T-helper 17 cell (primary cell): ENCODE data around the gene GABBR2. TPM values are rescaled to one million over a fixed set of nuclear protein-coding genes. Genes with fewer than 3 reads are reported as not detected.

Source experiments
- ATAC-seq: fragments of 150-1000 bp; cut with Tn5 transposase; 2 replicates; pipeline ENCODE4 v1.10.0; 2021; ENCODE audit warnings: mild to moderate bottlenecking, moderate library complexity
- DNase-seq, 3 donors: peaks; one replicate each; pipeline versions ENCODE4 v3.0.0 to v3.0.0-alpha.2; 2020 to 2021
- H3K9me3 ChIP-seq: one replicate; pipeline ENCODE4 v1.7.0; 2013; ENCODE audit warnings: low read length, mild to moderate bottlenecking; ENCODE audit not compliant: control insufficient read depth, poor library complexity, severe bottlenecking
- H3K27ac Mint-ChIP-seq: one replicate; pipeline ENCODE4 v1.8.0; 2022; ENCODE audit warnings: mild to moderate bottlenecking, moderate library complexity, mixed read lengths
- H3K27me3 Mint-ChIP-seq: one replicate; pipeline ENCODE4 v1.8.0; 2022; ENCODE audit warnings: mixed read lengths
- H3K36me3 Mint-ChIP-seq: one replicate; pipeline ENCODE4 v1.8.0; 2022; ENCODE audit warnings: low read depth, mixed read lengths
- H3K4me1 Mint-ChIP-seq: one replicate; pipeline ENCODE4 v1.8.0; 2022; ENCODE audit warnings: mild to moderate bottlenecking, mixed read lengths
- H3K4me3 Mint-ChIP-seq: one replicate; pipeline ENCODE4 v1.8.0; 2022; ENCODE audit warnings: mild to moderate bottlenecking, moderate library complexity, mixed read lengths
- total RNA-seq, 4 donors: library from RNA in 2 of 4; stranded (reverse) in 2 of 4; gene quantifications; one replicate each; pipeline ENCODE4 v1.2.3 and lab custom pipeline; 2022 to 2026

The GABBR2 gene
- total RNA-seq, 2 donors from 2014 or later: not detected

- DNase-seq (no peak), ATAC-seq (no peak)
- Mint-ChIP-seq H3K4me1 (no peaks in the 10 kb centered on the region), H3K36me3 (no peaks in the 10 kb centered on the region), H3K27ac (no peak overlapping the region), H3K27me3 (peaks cover 15% of the 10 kb centered on the region), H3K4me3 (no peak overlapping the region)
- peaks cover 6% of the 10 kb centered on the region for H3K9me3 ChIP-seq
Measured at GRCh38 chr9:98369471-98369870, 339.3 kb downstream of the GABBR2 start.

GRCh38 chr9:98369066-98369425 lies 339.7 kb downstream of the GABBR2 start:
- no peaks in the 10 kb centered on the region for H3K4me1 Mint-ChIP-seq
- no peak overlapping the region for H3K4me3 Mint-ChIP-seq
- H3K36me3 Mint-ChIP-seq: no peaks in the 10 kb centered on the region
- no peak overlapping the region for H3K27ac Mint-ChIP-seq
- peaks cover 11% of the 10 kb centered on the region for H3K27me3 Mint-ChIP-seq
- H3K9me3 ChIP-seq: peaks cover 6% of the 10 kb centered on the region
- ATAC-seq: no peak
- no peak for DNase-seq

GRCh38 chr9:98368366-98369065 lies 340.2 kb downstream of the GABBR2 start:
- Mint-ChIP-seq H3K27ac (no peak overlapping the region), H3K4me1 (no peaks in the 10 kb centered on the region), H3K4me3 (no peak overlapping the region), H3K27me3 (peaks cover 11% of the 10 kb centered on the region), H3K36me3 (no peaks in the 10 kb centered on the region)
- no peak for ATAC-seq
- DNase-seq: no peak
- peaks cover 6% of the 10 kb centered on the region for H3K9me3 ChIP-seq

GRCh38 chr9:98367923-98368322 lies 340.8 kb downstream of the GABBR2 start:
- peaks cover 14% of the 10 kb centered on the region for H3K27me3 Mint-ChIP-seq
- H3K27ac Mint-ChIP-seq: no peak overlapping the region
- no peak overlapping the region for H3K4me3 Mint-ChIP-seq
- no peak for ATAC-seq
- H3K4me1 Mint-ChIP-seq: no peaks in the 10 kb centered on the region
- peaks cover 6% of the 10 kb centered on the region for H3K9me3 ChIP-seq
- DNase-seq: no peak
- H3K36me3 Mint-ChIP-seq: no peaks in the 10 kb centered on the region

GRCh38 chr9:98367371-98367900 lies 341.3 kb downstream of the GABBR2 start:
- Mint-ChIP-seq H3K4me1 (no peaks in the 10 kb centered on the region), H3K4me3 (no peak overlapping the region), H3K27me3 (peaks cover 19% of the 10 kb centered on the region), H3K27ac (no peak overlapping the region), H3K36me3 (no peaks in the 10 kb centered on the region)
- ATAC-seq: no peak
- DNase-seq: no peak
- peaks cover 6% of the 10 kb centered on the region for H3K9me3 ChIP-seq

- Mint-ChIP-seq H3K36me3 (no peaks in the 10 kb centered on the region), H3K27me3 (peaks cover 31% of the 10 kb centered on the region), H3K27ac (no peak overlapping the region), H3K4me1 (no peaks in the 10 kb centered on the region), H3K4me3 (no peak overlapping the region)
- DNase-seq (no peak), ATAC-seq (no peak)
- peaks cover 6% of the 10 kb centered on the region for H3K9me3 ChIP-seq
Measured at GRCh38 chr9:98365781-98366180, 343.0 kb downstream of the GABBR2 start.

- Mint-ChIP-seq H3K36me3 (no peaks in the 10 kb centered on the region), H3K4me1 (no peaks in the 10 kb centered on the region), H3K27ac (no peak overlapping the region), H3K27me3 (peaks cover 32% of the 10 kb centered on the region), H3K4me3 (no peak overlapping the region)
- ATAC-seq (no peak), DNase-seq (no peak)
- peaks cover 6% of the 10 kb centered on the region for H3K9me3 ChIP-seq
Measured at GRCh38 chr9:98365227-98365669, 343.5 kb downstream of the GABBR2 start.

GRCh38 chr9:98364086-98364485 lies 344.6 kb downstream of the GABBR2 start:
- H3K27ac Mint-ChIP-seq: no peak overlapping the region
- ATAC-seq: no peak

GRCh38 chr9:98363644-98364043 lies 345.1 kb downstream of the GABBR2 start:
- no peaks in the 10 kb centered on the region for H3K36me3 Mint-ChIP-seq
- H3K4me1 Mint-ChIP-seq: no peaks in the 10 kb centered on the region
- DNase-seq: no peak
- H3K27ac Mint-ChIP-seq: no peak overlapping the region
- no peak for ATAC-seq
- H3K4me3 Mint-ChIP-seq: no peak overlapping the region
- H3K27me3 Mint-ChIP-seq: peaks cover 28% of the 10 kb centered on the region
- H3K9me3 ChIP-seq: peaks cover 6% of the 10 kb centered on the region

More at GRCh38 chr9:98364086-98364485, 344.6 kb downstream of the GABBR2 start:
- no peaks in the 10 kb centered on the region for H3K36me3 Mint-ChIP-seq
- peaks cover 6% of the 10 kb centered on the region for H3K9me3 ChIP-seq
- H3K4me3 Mint-ChIP-seq: no peak overlapping the region
- no peak for DNase-seq
- peaks cover 30% of the 10 kb centered on the region for H3K27me3 Mint-ChIP-seq
- no peaks in the 10 kb centered on the region for H3K4me1 Mint-ChIP-seq

- H3K36me3 Mint-ChIP-seq: no peaks in the 10 kb centered on the region
- H3K27ac Mint-ChIP-seq: no peak overlapping the region
- H3K4me1 Mint-ChIP-seq: no peaks in the 10 kb centered on the region
- H3K4me3 Mint-ChIP-seq: no peak overlapping the region
- ATAC-seq (no peak), DNase-seq (no peak)
- H3K27me3 Mint-ChIP-seq: peaks cover 37% of the 10 kb centered on the region
- peaks cover 6% of the 10 kb centered on the region for H3K9me3 ChIP-seq
Measured at GRCh38 chr9:98362624-98363252, 346.0 kb downstream of the GABBR2 start.

GRCh38 chr9:98361645-98362044 lies 347.1 kb downstream of the GABBR2 start:
- H3K4me1 Mint-ChIP-seq: no peaks in the 10 kb centered on the region
- H3K9me3 ChIP-seq: peaks cover 6% of the 10 kb centered on the region
- H3K27me3 Mint-ChIP-seq: peaks cover 42% of the 10 kb centered on the region
- ATAC-seq (no peak), DNase-seq (no peak)
- no peak overlapping the region for H3K27ac Mint-ChIP-seq
- no peak overlapping the region for H3K4me3 Mint-ChIP-seq
- H3K36me3 Mint-ChIP-seq: no peaks in the 10 kb centered on the region

GRCh38 chr9:98360176-98360708 lies 348.5 kb downstream of the GABBR2 start:
- Mint-ChIP-seq H3K4me1 (no peaks in the 10 kb centered on the region), H3K27ac (no peak overlapping the region), H3K36me3 (no peaks in the 10 kb centered on the region), H3K27me3 (peaks cover 49% of the 10 kb centered on the region), H3K4me3 (no peak overlapping the region)
- ATAC-seq: no peak
- H3K9me3 ChIP-seq: no peaks in the 10 kb centered on the region
- no peak for DNase-seq

GRCh38 chr9:98359569-98359968 lies 349.2 kb downstream of the GABBR2 start:
- no peaks in the 10 kb centered on the region for H3K36me3 Mint-ChIP-seq
- ATAC-seq (no peak), DNase-seq (no peak)
- H3K27ac Mint-ChIP-seq: no peak overlapping the region
- no peaks in the 10 kb centered on the region for H3K4me1 Mint-ChIP-seq
- H3K27me3 Mint-ChIP-seq: peaks cover 52% of the 10 kb centered on the region
- no peaks in the 10 kb centered on the region for H3K9me3 ChIP-seq
- no peak overlapping the region for H3K4me3 Mint-ChIP-seq
